Mammary epithelial cell (primary cell): Measurements from ENCODE around the gene KMT2B.

ENCODE experiments used
- CTCF ChIP-seq, 2 donors: IDR thresholded peaks in 1 of 2; conservative IDR thresholded peaks in 1 of 2; 2 replicates each; pipeline ENCODE4 v1.5.1; 2011 to 2012; ENCODE audit warnings: inconsistent platforms in 2 of 2, low read length in 2 of 2, mild to moderate bottlenecking in 2 of 2, control low read depth in 1 of 2, low read depth in 1 of 2; ENCODE audit not compliant: insufficient read depth in 1 of 2; ENCODE audit errors: extremely low read depth in 1 of 2
- EZH2 ChIP-seq: IDR thresholded peaks from 2 replicates; pipeline ENCODE4 v1.6.1; 2012; ENCODE audit warnings: low read length, inconsistent platforms, borderline replicate concordance

GRCh38 chr19:35695895-35696422 lies 21.8 kb upstream of the KMT2B start:
- no peak for TF ChIP-seq CTCF (conservative IDR thresholded peaks at IDR 0.05 in 1 of 2, IDR thresholded peaks at IDR 0.05 in 1 of 2; ENCODE audit: extremely low read depth in 1 of 2, insufficient read depth in 1 of 2, low read depth in 1 of 2, low read length in 2 of 2)
- TF ChIP-seq EZH2 = no peak
